Osteoblast (primary cell): ENCODE measurements around the gene NFKB1. TPM values are rescaled to one million over a fixed set of nuclear protein-coding genes. Genes with fewer than 3 reads are reported as not detected.

Experiments used
- DNase-seq: peaks from one replicate; pipeline ENCODE4 v3.0.0; 2011; ENCODE audit warnings: low spot score, mixed read lengths; ENCODE audit not compliant: insufficient read length; ENCODE audit errors: missing footprints
- H2AFZ ChIP-seq: 2 replicates; pipeline ENCODE4 v1.6.0; 2011; ENCODE audit warnings: mild to moderate bottlenecking, low read length
- H3K27ac ChIP-seq: 2 replicates; pipeline ENCODE4 v1.5.1; 2011; ENCODE audit warnings: mild to moderate bottlenecking, low read depth, low read length, moderate library complexity
- H3K27me3 ChIP-seq: 2 replicates; pipeline ENCODE4 v1.6.0; 2012; ENCODE audit warnings: mild to moderate bottlenecking, control low read depth, inconsistent platforms, low read length, moderate library complexity; ENCODE audit not compliant: insufficient read depth
- H3K36me3 ChIP-seq: 2 replicates; pipeline ENCODE4 v1.5.1; 2011; ENCODE audit warnings: mild to moderate bottlenecking, low read length, control low read depth, moderate library complexity; ENCODE audit not compliant: insufficient read depth
- H3K4me1 ChIP-seq: 2 replicates; pipeline ENCODE4 v1.5.1; 2011; ENCODE audit warnings: mild to moderate bottlenecking, low read length, control low read depth, moderate library complexity; ENCODE audit not compliant: insufficient read depth
- H3K4me2 ChIP-seq: 2 replicates; pipeline ENCODE4 v1.6.0; 2011; ENCODE audit warnings: mild to moderate bottlenecking, low read length; ENCODE audit not compliant: insufficient read depth
- H3K4me3 ChIP-seq: fragments of 200-600 bp; sonication (generic); 3 replicates; pipeline ENCODE4 v1.5.1; 2012; ENCODE audit warnings: mild to moderate bottlenecking, low read length, inconsistent platforms; ENCODE audit not compliant: insufficient read depth
- H3K79me2 ChIP-seq: 2 replicates; pipeline ENCODE4 v1.6.0; 2012; ENCODE audit warnings: mild to moderate bottlenecking, low read length, control low read depth, inconsistent platforms; ENCODE audit not compliant: insufficient read depth
- H3K9me3 ChIP-seq: 2 replicates; pipeline ENCODE4 v1.5.1; 2011; ENCODE audit warnings: low read depth, low read length, control low read depth
- H4K20me1 ChIP-seq: 2 replicates; pipeline ENCODE4 v1.6.0; 2012; ENCODE audit warnings: mild to moderate bottlenecking, low read length, control low read depth; ENCODE audit not compliant: insufficient read depth
- CTCF ChIP-seq: IDR thresholded peaks from 2 replicates; pipeline ENCODE4 v1.5.1; 2011; ENCODE audit warnings: mild to moderate bottlenecking, low read depth, low read length, moderate library complexity; ENCODE audit errors: extremely low read depth
- total RNA-seq: library from RNA; depleted of rRNA; stranded (reverse); fragments of >200 nt; gene quantifications from 2 replicates; pipeline ENCODE4 v1.2.3, GENCODE V29; 2012

The NFKB1 gene
- total RNA-seq, 1 donor: 27.1 TPM

DNA sequence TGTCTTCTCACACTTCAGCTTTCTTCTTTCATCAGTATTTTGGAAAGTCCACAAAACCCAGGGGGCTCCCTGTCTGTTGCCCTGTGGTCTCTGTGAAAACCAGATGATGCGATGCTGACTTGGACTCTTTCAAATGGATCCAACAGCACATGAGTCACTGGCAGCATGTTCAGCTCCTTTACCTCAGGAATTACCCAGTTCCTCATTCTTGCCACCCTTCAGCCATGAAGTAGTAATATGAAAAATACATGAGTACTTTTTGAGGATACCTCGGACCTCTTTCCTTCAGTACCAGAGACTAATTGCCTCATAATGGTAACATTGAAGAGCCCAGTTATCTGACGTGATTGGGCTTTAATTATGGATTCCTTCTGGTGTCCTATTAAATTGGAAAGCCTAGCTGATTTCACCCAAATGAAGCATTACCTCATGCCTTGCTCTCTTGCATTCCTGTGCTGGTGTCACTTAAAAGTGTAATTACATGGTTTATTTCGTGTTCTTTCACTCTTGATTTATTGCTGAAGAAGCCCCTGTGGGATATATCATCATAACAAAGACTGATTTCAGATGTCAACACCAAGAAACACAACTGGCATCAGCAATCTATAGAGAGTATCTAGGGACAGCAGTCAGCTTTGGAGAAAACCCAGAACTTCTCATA is 63.4 kb downstream of the NFKB1 start:
- H3K36me3 ChIP-seq: peaks cover 6% of the 10 kb centered on the region
- H2AFZ ChIP-seq: no peak overlapping the region
- H4K20me1 ChIP-seq: peaks cover 13% of the 10 kb centered on the region
- peak overlapping the region; percentile 26 for H3K4me2 ChIP-seq
- H3K79me2 ChIP-seq: peaks cover 2% of the 10 kb centered on the region
- no peaks in the 10 kb centered on the region for H3K27me3 ChIP-seq
- no peak overlapping the region for H3K4me3 ChIP-seq
- no peak for DNase-seq
- TF ChIP-seq CTCF: no peak
- no peaks in the 10 kb centered on the region for H3K9me3 ChIP-seq
- H3K4me1 ChIP-seq: peaks cover 19% of the 10 kb centered on the region
- H3K27ac ChIP-seq: peak overlapping the region; percentile 22

DNA sequence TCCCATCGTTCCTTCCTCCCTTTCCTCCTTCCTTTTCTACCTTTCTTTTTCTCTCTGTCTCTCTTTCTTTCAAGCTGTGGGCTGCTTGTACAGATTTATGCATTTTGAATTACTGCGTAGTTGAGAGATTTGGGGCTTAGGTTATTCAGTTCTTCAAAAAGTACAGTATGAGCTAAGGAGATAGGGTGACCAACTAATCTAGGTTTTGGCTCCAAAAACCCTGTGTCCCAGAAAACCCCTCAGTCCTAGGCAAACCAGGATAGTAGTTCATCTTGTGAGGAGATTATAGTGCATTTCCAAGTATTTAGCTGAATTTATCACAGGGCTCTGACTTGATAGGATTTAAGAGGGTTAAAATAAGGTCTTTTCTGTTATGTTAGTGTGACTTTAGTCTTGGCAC is 64.5 kb downstream of the NFKB1 start:
- no peak for DNase-seq
- no peak overlapping the region for H2AFZ ChIP-seq
- H3K27me3 ChIP-seq: no peaks in the 10 kb centered on the region
- no peaks in the 10 kb centered on the region for H3K9me3 ChIP-seq
- H3K4me1 ChIP-seq: peaks cover 19% of the 10 kb centered on the region
- H3K36me3 ChIP-seq: peaks cover 6% of the 10 kb centered on the region
- TF ChIP-seq CTCF: no peak
- H3K4me2 ChIP-seq: no peak overlapping the region
- H4K20me1 ChIP-seq: peaks cover 13% of the 10 kb centered on the region
- peaks cover 2% of the 10 kb centered on the region for H3K79me2 ChIP-seq
- H3K4me3 ChIP-seq: no peak overlapping the region
- H3K27ac ChIP-seq: no peak overlapping the region

- Histone ChIP-seq H3K4me1 (peaks cover 19% of the 10 kb centered on the region), H3K4me3 (no peak overlapping the region), H3K27me3 (no peaks in the 10 kb centered on the region), H3K27ac (no peak overlapping the region), H2AFZ (no peak overlapping the region), H3K79me2 (peaks cover 2% of the 10 kb centered on the region), H3K36me3 (peaks cover 6% of the 10 kb centered on the region), H3K9me3 (no peaks in the 10 kb centered on the region), H4K20me1 (peaks cover 13% of the 10 kb centered on the region), H3K4me2 (no peak overlapping the region)
- DNase-seq: no peak
- no peak for TF ChIP-seq CTCF
Measured at GRCh38 chr4:102566426-102566825, 65.3 kb downstream of the NFKB1 start.

- no peak overlapping the region for H3K4me3 ChIP-seq
Measured at GRCh38 chr4:102567427-102567826, 66.3 kb downstream of the NFKB1 start.

More at GRCh38 chr4:102567427-102567826, 66.3 kb downstream of the NFKB1 start:
- no peaks in the 10 kb centered on the region for H3K9me3 ChIP-seq
- H3K4me2 ChIP-seq: no peak overlapping the region
- DNase-seq: no peak
- no peak for TF ChIP-seq CTCF
- H3K27ac ChIP-seq: no peak overlapping the region
- peaks cover 2% of the 10 kb centered on the region for H3K79me2 ChIP-seq
- no peak overlapping the region for H2AFZ ChIP-seq
- peaks cover 11% of the 10 kb centered on the region for H4K20me1 ChIP-seq
- H3K36me3 ChIP-seq: peaks cover 6% of the 10 kb centered on the region
- no peaks in the 10 kb centered on the region for H3K27me3 ChIP-seq
- peaks cover 19% of the 10 kb centered on the region for H3K4me1 ChIP-seq
